Measurements from ENCODE around the gene MME. TPM values are rescaled to one million over a fixed set of nuclear protein-coding genes. Genes with fewer than 3 reads are reported as not detected.

MME gene
- total and polyA plus RNA-seq, 2 of the 4 experiments (the other 2 are of a cell fraction), result 11.7 to 22.8 TPM

DNA sequence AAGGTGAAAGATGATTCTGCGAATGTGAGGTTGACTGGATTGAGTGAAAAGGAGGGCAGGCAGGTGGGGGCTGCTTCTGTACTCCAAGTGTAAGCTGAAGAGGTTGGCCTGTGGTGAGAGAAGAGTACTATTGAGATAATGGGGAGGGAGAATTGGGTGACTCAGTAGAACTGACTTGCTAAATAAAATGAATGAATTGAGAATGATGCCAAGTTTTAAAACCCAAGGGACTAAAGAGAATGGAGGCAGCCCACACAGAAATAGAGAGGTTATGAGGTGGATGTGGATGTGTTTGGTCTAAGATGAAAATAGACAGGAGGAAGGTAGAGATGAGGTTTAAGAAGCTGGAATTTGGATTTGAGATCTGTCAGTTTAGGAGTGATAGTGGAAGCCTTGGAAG is 5.9 kb downstream of the MME start:
- TF ChIP-seq RAD21 (IDR thresholded peaks at IDR 0.05; ENCODE audit: low read length) (no peak), FOS (IDR thresholded peaks at IDR 0.05; ENCODE audit: low read depth, low read length) (no peak), RCOR1 (IDR thresholded peaks at IDR 0.05; ENCODE audit: insufficient replicate concordance, low read length) (no peak), BHLHE40 (IDR thresholded peaks at IDR 0.05; ENCODE audit: low read depth, low read length) (no peak)
- TF ChIP-seq, protein P1, sequence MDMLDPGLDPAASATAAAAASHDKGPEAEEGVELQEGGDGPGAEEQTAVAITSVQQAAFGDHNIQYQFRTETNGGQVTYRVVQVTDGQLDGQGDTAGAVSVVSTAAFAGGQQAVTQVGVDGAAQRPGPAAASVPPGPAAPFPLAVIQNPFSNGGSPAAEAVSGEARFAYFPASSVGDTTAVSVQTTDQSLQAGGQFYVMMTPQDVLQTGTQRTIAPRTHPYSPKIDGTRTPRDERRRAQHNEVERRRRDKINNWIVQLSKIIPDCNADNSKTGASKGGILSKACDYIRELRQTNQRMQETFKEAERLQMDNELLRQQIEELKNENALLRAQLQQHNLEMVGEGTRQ (IDR thresholded peaks at IDR 0.05; ENCODE audit: low read depth, low read length), result no peak
- TF ChIP-seq, protein P2, sequence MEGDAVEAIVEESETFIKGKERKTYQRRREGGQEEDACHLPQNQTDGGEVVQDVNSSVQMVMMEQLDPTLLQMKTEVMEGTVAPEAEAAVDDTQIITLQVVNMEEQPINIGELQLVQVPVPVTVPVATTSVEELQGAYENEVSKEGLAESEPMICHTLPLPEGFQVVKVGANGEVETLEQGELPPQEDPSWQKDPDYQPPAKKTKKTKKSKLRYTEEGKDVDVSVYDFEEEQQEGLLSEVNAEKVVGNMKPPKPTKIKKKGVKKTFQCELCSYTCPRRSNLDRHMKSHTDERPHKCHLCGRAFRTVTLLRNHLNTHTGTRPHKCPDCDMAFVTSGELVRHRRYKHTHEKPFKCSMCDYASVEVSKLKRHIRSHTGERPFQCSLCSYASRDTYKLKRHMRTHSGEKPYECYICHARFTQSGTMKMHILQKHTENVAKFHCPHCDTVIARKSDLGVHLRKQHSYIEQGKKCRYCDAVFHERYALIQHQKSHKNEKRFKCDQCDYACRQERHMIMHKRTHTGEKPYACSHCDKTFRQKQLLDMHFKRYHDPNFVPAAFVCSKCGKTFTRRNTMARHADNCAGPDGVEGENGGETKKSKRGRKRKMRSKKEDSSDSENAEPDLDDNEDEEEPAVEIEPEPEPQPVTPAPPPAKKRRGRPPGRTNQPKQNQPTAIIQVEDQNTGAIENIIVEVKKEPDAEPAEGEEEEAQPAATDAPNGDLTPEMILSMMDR (conservative IDR thresholded peaks at IDR 0.05; ENCODE audit: low read depth, low read length), result no peak
- Histone ChIP-seq H3K79me1 (ENCODE audit: low read depth in 1 of 2, low read length in 2 of 2) (no peaks in the 10 kb centered on the region; a peak in 1 of 4 replicates), H3K4me2 (ENCODE audit: low read depth, low read length) (no peak overlapping the region), H2BK15ac (ENCODE audit: low read depth, low read length) (no peak overlapping the region; the same call in 2 of the 3 replicates), H4K5ac (ENCODE audit: low read depth, low read length) (no peak overlapping the region), H3K27ac (ENCODE audit: insufficient read depth, low read length) (no peak overlapping the region), H2BK20ac (ENCODE audit: low read depth, low read length) (no peak overlapping the region), H3K4me1 (ENCODE audit: control insufficient read depth, insufficient read depth, low read length) (peaks cover 4% of the 10 kb centered on the region), H3K36me3 (ENCODE audit: control insufficient read depth, insufficient read depth, low read length) (peaks cover 2% of the 10 kb centered on the region; the same call in 1 of the 2 replicates), H3K9ac (ENCODE audit: low read depth, low read length) (no peak overlapping the region), H4K91ac (ENCODE audit: insufficient read depth, low read depth, low read length) (no peak overlapping the region), H3K23ac (ENCODE audit: low read depth, low read length) (no peak overlapping the region), H2AK5ac (ENCODE audit: low read depth, low read length) (no peak overlapping the region), H3K9me1 (ENCODE audit: insufficient read depth, low read length) (peaks cover 3% of the 10 kb centered on the region; the same call in 1 of the 2 replicates), H4K20me1 (ENCODE audit: insufficient read depth, low read length) (no peaks in the 10 kb centered on the region), H3K18ac (ENCODE audit: low read depth, low read length) (no peak overlapping the region), H3K14ac (replicated peaks; ENCODE audit: low read depth, low read length) (no peak overlapping the region), H4K8ac (ENCODE audit: low read depth in 2 of 2, low read length in 2 of 2) (no peak overlapping the region), H2BK5ac (ENCODE audit: low read depth, low read length, poor library complexity, severe bottlenecking) (no peak overlapping the region), H3K4me3 (ENCODE audit: insufficient read depth, low read depth, low read length) (no peak overlapping the region), H2AFZ (replicated peaks; ENCODE audit: low read length, poor library complexity) (no peak overlapping the region), H3K56ac (ENCODE audit: extremely low read depth, insufficient read depth, low read length) (no peak overlapping the region), H3K4ac (ENCODE audit: low read depth, low read length) (no peak overlapping the region), H3K9me3 (ENCODE audit: control insufficient read depth, insufficient read depth, low read length) (no peaks in the 10 kb centered on the region), H2BK120ac (ENCODE audit: low read depth, low read length) (no peak overlapping the region), H3K27me3 (ENCODE audit: control insufficient read depth, insufficient read depth, low read length) (no peaks in the 10 kb centered on the region), H2AK9ac (replicated peaks; ENCODE audit: low read depth, low read length, poor library complexity) (no peak overlapping the region)
- intact Hi-C loops (cut with micrococcal nuclease), result loop anchor here (5.0 kb wide), 1 partner anchor 156 kb away; no protein-coding TSS in a partner anchor
- no CpG with 5 or more reads among the region's 1 CpG for WGBS, 2 experiments (ENCODE audit: extremely low coverage in 2 of 2, insufficient read length in 1 of 2)
- DNase-seq, result no peak
- ChIA-PET CTCF (interaction anchor here (0.6 to 1.0 kb wide), 2 partner anchors 328 to 1749 kb away, joined by 3 to 5 read pairs; no protein-coding TSS in a partner anchor), POLR2A (ENCODE audit: unreplicated experiment) (no interaction called here)
- no peak for ATAC-seq (ENCODE audit: low read depth)
- dilution Hi-C loops (cut with HindIII; ENCODE audit: low sequenced_read_pairs, unreplicated experiment), result no loop called here
- in situ Hi-C loops (cut with MboI; ENCODE audit: low sequenced_read_pairs), result no loop called here
- no TSS peak for BruUV-seq (replicated peaks)
